Heart left ventricle (tissue), 13 donors: ENCODE data around the gene ACYP1.

Source experiments
- POLR2A ChIP-seq, 2 donors: fragments of 450-650 bp; IDR thresholded peaks; one replicate each; pipeline ENCODE4 v1.6.1; 2017; ENCODE audit warnings: antibody characterized with exemption in 2 of 2, mild to moderate bottlenecking in 2 of 2, moderate library complexity in 2 of 2
- TF ChIP-seq, protein P1 (sequence below), 12 donors: fragments of 200-600 bp; sonication (generic) in 4 of 12; IDR thresholded peaks; one replicate each; pipeline versions ENCODE4 v1.5.0 to v1.8.0; 2018 to 2022; ENCODE audit warnings: antibody characterized with exemption in 12 of 12, mild to moderate bottlenecking in 5 of 12
- donor health status: ischemic (EF 13 %, LVEDD 7.1; RV severe dilation, severe dysfunction).
- donor health status: DM: no; HTN: yes; CAD: no.
- donor health status: DM: no; HTN: no; CAD: no.
- donor health status: ischemic (EF 25% LVEDD 6.9; RV normal size, moderate dysfunction).
- donor health status: ischemic (EF 25% LVEDD 5.7; RV mildly dilated, moderate dysfunction).
- donor health status: ischemic (EF 35%, LVEDD 5.7; RV mildly dilated, moderate dysfunction).
- donor health status: nonischemic (EF 11% LVEDD 7.7; RV severe dilation, severe dysfunction).
- donor health status: DM: yes; HTN: yes; CAD: no.
- donor health status: PGD.
- donor health status: ischemic (EF 29% LVEDD 5.4; RV normal size, mild dysfunction).
- donor health status: nonischemic (EF 23%, LVEDD 6.1; RV moderate dilation, normal function).

DNA sequence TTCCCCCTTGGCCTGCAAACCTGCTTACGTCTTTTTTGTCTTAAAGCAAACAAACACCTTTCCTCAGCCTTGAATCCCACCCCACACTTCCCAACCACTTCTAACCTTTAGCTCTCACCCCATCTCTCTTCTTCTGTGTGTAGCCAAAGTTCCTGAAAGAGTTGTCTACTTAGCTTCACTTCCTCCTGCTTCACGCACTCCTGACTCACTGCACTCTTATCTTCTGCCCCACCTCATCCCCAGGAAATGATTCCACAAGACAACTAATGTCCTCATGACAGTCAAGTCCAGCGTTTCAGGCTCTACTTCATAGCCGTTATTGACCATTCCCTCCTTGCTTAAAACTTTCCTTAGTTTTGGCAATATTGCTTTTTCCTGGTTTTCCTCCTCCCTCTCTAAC is 38.7 kb downstream of the ACYP1 start:
- no peak for TF ChIP-seq POLR2A (IDR thresholded peaks at IDR 0.05)
- TF ChIP-seq, protein P1, sequence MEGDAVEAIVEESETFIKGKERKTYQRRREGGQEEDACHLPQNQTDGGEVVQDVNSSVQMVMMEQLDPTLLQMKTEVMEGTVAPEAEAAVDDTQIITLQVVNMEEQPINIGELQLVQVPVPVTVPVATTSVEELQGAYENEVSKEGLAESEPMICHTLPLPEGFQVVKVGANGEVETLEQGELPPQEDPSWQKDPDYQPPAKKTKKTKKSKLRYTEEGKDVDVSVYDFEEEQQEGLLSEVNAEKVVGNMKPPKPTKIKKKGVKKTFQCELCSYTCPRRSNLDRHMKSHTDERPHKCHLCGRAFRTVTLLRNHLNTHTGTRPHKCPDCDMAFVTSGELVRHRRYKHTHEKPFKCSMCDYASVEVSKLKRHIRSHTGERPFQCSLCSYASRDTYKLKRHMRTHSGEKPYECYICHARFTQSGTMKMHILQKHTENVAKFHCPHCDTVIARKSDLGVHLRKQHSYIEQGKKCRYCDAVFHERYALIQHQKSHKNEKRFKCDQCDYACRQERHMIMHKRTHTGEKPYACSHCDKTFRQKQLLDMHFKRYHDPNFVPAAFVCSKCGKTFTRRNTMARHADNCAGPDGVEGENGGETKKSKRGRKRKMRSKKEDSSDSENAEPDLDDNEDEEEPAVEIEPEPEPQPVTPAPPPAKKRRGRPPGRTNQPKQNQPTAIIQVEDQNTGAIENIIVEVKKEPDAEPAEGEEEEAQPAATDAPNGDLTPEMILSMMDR (IDR thresholded peaks at IDR 0.05), result no peak
